22Rv1 (cell line): ENCODE results near the gene PTS.
"Not testable (repeated sequence)": the region's sequence is repeated elsewhere in the genome, so short reads cannot be mapped to it uniquely, and the experiment has no call there.

Experiments
- H3K27ac ChIP-seq: fragments of 450-650 bp; 2 replicates; pipeline ENCODE4 v1.5.1; 2017
- ZFX ChIP-seq: fragments of 450-650 bp; IDR thresholded peaks from 2 replicates; pipeline ENCODE4 v1.6.1; 2017; ENCODE audit warnings: antibody characterized with exemption, borderline replicate concordance
- TF ChIP-seq, protein P1 (sequence below): fragments of 450-650 bp; IDR thresholded peaks from 2 replicates; pipeline ENCODE4 v1.5.1; 2017; ENCODE audit warnings: mild to moderate bottlenecking

Gene PTS

GRCh38 chr11:112186304-112186703 is 39.9 kb upstream of the PTS start:
- TF ChIP-seq, protein P1, sequence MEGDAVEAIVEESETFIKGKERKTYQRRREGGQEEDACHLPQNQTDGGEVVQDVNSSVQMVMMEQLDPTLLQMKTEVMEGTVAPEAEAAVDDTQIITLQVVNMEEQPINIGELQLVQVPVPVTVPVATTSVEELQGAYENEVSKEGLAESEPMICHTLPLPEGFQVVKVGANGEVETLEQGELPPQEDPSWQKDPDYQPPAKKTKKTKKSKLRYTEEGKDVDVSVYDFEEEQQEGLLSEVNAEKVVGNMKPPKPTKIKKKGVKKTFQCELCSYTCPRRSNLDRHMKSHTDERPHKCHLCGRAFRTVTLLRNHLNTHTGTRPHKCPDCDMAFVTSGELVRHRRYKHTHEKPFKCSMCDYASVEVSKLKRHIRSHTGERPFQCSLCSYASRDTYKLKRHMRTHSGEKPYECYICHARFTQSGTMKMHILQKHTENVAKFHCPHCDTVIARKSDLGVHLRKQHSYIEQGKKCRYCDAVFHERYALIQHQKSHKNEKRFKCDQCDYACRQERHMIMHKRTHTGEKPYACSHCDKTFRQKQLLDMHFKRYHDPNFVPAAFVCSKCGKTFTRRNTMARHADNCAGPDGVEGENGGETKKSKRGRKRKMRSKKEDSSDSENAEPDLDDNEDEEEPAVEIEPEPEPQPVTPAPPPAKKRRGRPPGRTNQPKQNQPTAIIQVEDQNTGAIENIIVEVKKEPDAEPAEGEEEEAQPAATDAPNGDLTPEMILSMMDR: no peak
- no peak for TF ChIP-seq ZFX
- no peak overlapping the region for H3K27ac ChIP-seq

DNA sequence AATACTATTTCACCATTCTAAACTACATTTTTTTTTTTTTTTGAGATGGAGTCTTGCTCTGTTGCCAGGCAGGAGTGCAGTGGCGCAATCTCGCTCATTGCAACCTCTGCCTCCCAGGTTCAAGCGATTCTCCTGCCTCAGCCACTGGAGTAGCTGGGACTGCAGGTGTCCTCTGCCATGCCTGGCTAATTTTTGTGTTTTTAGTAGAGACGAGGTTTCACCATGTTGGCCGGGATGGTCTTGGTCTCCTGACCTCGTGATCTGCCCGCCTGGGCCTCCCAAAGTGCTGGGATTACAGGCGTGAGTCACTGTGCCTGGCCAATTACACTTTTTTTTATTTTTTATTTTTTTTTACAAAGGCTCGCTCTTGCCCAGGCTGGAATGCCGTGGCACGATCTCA is 31.1 kb upstream of the PTS start:
- H3K27ac ChIP-seq: not testable (repeated sequence)

- TF ChIP-seq, protein P1: no peak
- no peak for TF ChIP-seq ZFX
- no peak overlapping the region for H3K27ac ChIP-seq
Observed at GRCh38 chr11:112195951-112196351, 30.3 kb upstream of the PTS start.

- TF ChIP-seq ZFX: no peak
- TF ChIP-seq, protein P1: no peak
- no peak overlapping the region for H3K27ac ChIP-seq
Observed at GRCh38 chr11:112196519-112197087, 29.6 kb upstream of the PTS start.

DNA sequence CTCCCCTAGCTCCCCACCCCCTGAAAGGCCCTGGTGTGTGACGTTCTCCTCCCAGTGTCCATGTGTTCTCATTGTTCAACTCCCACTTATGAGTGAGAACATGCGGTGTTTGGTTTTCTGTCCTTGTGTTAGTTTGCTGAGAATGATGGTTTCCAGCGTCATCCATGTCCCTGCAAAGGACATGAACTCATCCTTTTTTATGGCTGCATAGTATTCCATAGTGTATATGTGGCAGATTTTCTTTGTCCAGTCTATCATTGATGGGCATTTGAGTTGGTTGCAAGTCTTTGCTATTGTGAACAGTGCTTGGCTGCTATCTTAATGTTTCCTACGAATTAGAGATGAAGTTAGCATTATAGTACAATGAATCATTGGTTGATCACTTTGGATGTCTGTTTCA is 27.1 kb upstream of the PTS start:
- not testable (repeated sequence) for H3K27ac ChIP-seq

DNA sequence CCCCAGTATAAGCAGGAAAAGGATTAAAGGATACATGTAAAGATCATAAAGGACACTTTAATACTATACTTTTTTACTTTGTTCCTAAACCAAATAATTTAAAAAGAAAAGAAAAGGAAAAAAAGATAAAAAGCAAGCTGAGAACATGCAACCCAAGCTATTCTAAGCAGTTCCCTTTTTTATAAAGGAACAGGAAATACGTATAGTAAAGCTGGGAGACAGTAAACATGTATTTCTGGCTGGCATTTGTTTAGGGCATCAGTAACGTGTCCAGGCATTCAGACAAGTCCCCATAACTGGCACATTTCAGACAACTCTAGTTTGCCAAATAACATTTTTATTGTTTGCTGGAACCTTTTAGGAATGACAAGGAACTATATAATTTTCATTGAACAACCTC is 26.0 kb upstream of the PTS start:
- no peak overlapping the region for H3K27ac ChIP-seq
- TF ChIP-seq ZFX: no peak
- TF ChIP-seq, protein P1: no peak

DNA sequence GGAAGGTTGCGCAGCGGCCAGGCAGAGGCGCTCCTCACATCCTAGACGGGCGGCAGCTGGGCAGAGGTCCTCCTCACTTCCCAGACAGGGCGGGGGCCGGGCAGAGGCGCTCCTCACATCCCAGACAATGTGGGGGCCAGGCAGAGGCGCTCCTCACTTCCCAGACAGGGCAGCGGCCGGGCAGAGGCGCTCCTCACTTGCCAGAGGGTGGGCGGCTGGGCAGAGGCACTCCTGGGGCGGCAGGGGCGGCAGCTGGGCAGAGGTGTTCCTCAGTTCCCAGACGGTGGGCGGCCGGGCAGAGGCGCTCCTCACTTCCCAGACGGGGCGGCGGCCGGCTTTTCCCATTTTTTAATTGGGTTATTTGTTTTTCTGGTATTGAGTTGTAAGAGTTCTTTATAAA is 20.2 kb upstream of the PTS start:
- TF ChIP-seq, protein P1: no peak
- TF ChIP-seq ZFX: no peak
- H3K27ac ChIP-seq: no peak overlapping the region

GRCh38 chr11:112210890-112211289 is 15.3 kb upstream of the PTS start:
- H3K27ac ChIP-seq: no peak overlapping the region
- TF ChIP-seq, protein P1: no peak
- TF ChIP-seq ZFX: no peak

GRCh38 chr11:112211536-112211935 is 14.7 kb upstream of the PTS start:
- no peak for TF ChIP-seq ZFX
- TF ChIP-seq, protein P1: no peak
- no peak overlapping the region for H3K27ac ChIP-seq
